IMR-90 (cell line): ENCODE measurements around the gene HMGCLL1. TPM values are rescaled to one million over a fixed set of nuclear protein-coding genes. Genes with fewer than 3 reads are reported as not detected.

Experiments used
- ATAC-seq: fragments of 200-7000 bp; cut with Tn5 transposase; 2 replicates; pipeline ENCODE4 v1.9.1; 2020; ENCODE audit warnings: low read depth, mild to moderate bottlenecking, moderate library complexity
- BruUV-seq: library from RNA; stranded (reverse); fragments of 400-500 nt; replicated peaks from 2 replicates; lab custom pipeline; 2021; lab: Mats Ljungman, UMichigan
- CTCF ChIA-PET: fragments of 300-600 bp; formaldehyde crosslinking; extraction: SDS; loops from one replicate; lab custom pipeline; 2021; ENCODE audit warnings: antibody characterized with exemption; lab: Yijun Ruan, JAX
- POLR2A ChIA-PET: fragments of 300-600 bp; sonication (Branson Sonifier 250); formaldehyde crosslinking; loops from one replicate; lab custom pipeline; 2022; ENCODE audit warnings: antibody characterized with exemption; ENCODE audit not compliant: unreplicated experiment; lab: Charles Lee
- DNase-seq: peaks from one replicate; pipeline ENCODE4 v3.0.0; 2013
- H2AFZ ChIP-seq: replicated peaks from 2 replicates; pipeline ENCODE3; 2013; ENCODE audit warnings: low read length, mild to moderate bottlenecking; ENCODE audit not compliant: poor library complexity
- H2AK5ac ChIP-seq: 2 replicates; pipeline ENCODE4 v1.6.1; 2013; ENCODE audit warnings: low read depth, low read length, inconsistent platforms
- H2AK9ac ChIP-seq: replicated peaks from 2 replicates; pipeline ENCODE3; 2013; ENCODE audit warnings: mild to moderate bottlenecking, low read depth, low read length, moderate library complexity; ENCODE audit not compliant: poor library complexity
- H2BK120ac ChIP-seq: 2 replicates; pipeline ENCODE4 v1.6.1; 2013; ENCODE audit warnings: low read depth, low read length, inconsistent platforms
- H2BK15ac ChIP-seq: 3 replicates; pipeline ENCODE4 v1.6.1; 2013; ENCODE audit warnings: low read depth, low read length, inconsistent platforms
- H2BK20ac ChIP-seq: 2 replicates; pipeline ENCODE4 v1.6.1; 2013; ENCODE audit warnings: low read depth, mild to moderate bottlenecking, inconsistent platforms, low read length, moderate library complexity
- H2BK5ac ChIP-seq: 2 replicates; pipeline ENCODE4 v1.6.1; 2013; ENCODE audit warnings: mild to moderate bottlenecking, low read depth, low read length, inconsistent platforms; ENCODE audit not compliant: poor library complexity, severe bottlenecking
- H3K14ac ChIP-seq: replicated peaks from 2 replicates; pipeline ENCODE4 v1.6.1; 2013; ENCODE audit warnings: low read depth, low read length, inconsistent platforms
- H3K18ac ChIP-seq: 2 replicates; pipeline ENCODE4 v1.6.1; 2013; ENCODE audit warnings: low read depth, low read length, control low read depth
- H3K23ac ChIP-seq: 2 replicates; pipeline ENCODE4 v1.6.1; 2013; ENCODE audit warnings: low read depth, low read length, inconsistent platforms
- H3K27ac ChIP-seq: 2 replicates; pipeline ENCODE4 v1.5.1; 2013; ENCODE audit warnings: mild to moderate bottlenecking, control low read depth, low read length; ENCODE audit not compliant: insufficient read depth
- H3K27me3 ChIP-seq: 2 replicates; pipeline ENCODE4 v1.6.1; 2013; ENCODE audit warnings: low read length; ENCODE audit not compliant: control insufficient read depth, insufficient read depth
- H3K36me3 ChIP-seq: 2 replicates; pipeline ENCODE4 v1.6.1; 2013; ENCODE audit warnings: low read length, mixed read lengths; ENCODE audit not compliant: control insufficient read depth, insufficient read depth
- H3K4ac ChIP-seq: 2 replicates; pipeline ENCODE4 v1.6.1; 2013; ENCODE audit warnings: low read depth, low read length, inconsistent platforms
- H3K4me1 ChIP-seq: 2 replicates; pipeline ENCODE4 v1.6.1; 2013; ENCODE audit warnings: low read length, mixed read lengths; ENCODE audit not compliant: control insufficient read depth, insufficient read depth
- H3K4me2 ChIP-seq: 2 replicates; pipeline ENCODE4 v1.6.1; 2013; ENCODE audit warnings: low read depth, mild to moderate bottlenecking, control low read depth, low read length, moderate library complexity
- H3K4me3 ChIP-seq: 2 replicates; pipeline ENCODE4 v1.5.1; 2013; ENCODE audit warnings: low read depth, mild to moderate bottlenecking, control low read depth, low read length, moderate library complexity; ENCODE audit not compliant: insufficient read depth
- H3K56ac ChIP-seq: 2 replicates; pipeline ENCODE4 v1.6.1; 2013; ENCODE audit warnings: low read length, inconsistent platforms; ENCODE audit not compliant: insufficient read depth; ENCODE audit errors: extremely low read depth
- H3K79me1 ChIP-seq, 2 experiments: 2 replicates each; pipeline ENCODE4 v1.6.1; 2013; ENCODE audit warnings: low read length in 2 of 2, inconsistent platforms in 1 of 2, low read depth in 1 of 2
- H3K9ac ChIP-seq: 2 replicates; pipeline ENCODE4 v1.6.1; 2013; ENCODE audit warnings: low read depth, low read length, control low read depth
- H3K9me1 ChIP-seq: 2 replicates; pipeline ENCODE4 v1.6.1; 2013; ENCODE audit warnings: low read length, inconsistent platforms; ENCODE audit not compliant: insufficient read depth
- H3K9me3 ChIP-seq: 2 replicates; pipeline ENCODE4 v1.6.1; 2013; ENCODE audit warnings: low read length; ENCODE audit not compliant: control insufficient read depth, insufficient read depth
- H4K20me1 ChIP-seq: 2 replicates; pipeline ENCODE4 v1.6.1; 2013; ENCODE audit warnings: low read length, inconsistent platforms; ENCODE audit not compliant: insufficient read depth
- H4K5ac ChIP-seq: 2 replicates; pipeline ENCODE4 v1.6.1; 2013; ENCODE audit warnings: mild to moderate bottlenecking, low read depth, low read length, control low read depth
- H4K8ac ChIP-seq, 2 experiments: 2 replicates each; pipeline ENCODE4 v1.6.1; 2013; ENCODE audit warnings: low read depth in 2 of 2, low read length in 2 of 2, control low read depth in 1 of 2, inconsistent platforms in 1 of 2
- H4K91ac ChIP-seq: 2 replicates; pipeline ENCODE4 v1.6.1; 2013; ENCODE audit warnings: low read depth, low read length, inconsistent platforms; ENCODE audit not compliant: insufficient read depth
- BHLHE40 ChIP-seq: fragments of 150-350 bp; IDR thresholded peaks from 2 replicates; pipeline ENCODE4 v1.6.1; 2016; ENCODE audit warnings: mild to moderate bottlenecking, low read depth, low read length
- CHD1 ChIP-seq: IDR thresholded peaks from 2 replicates; pipeline ENCODE4 v1.6.1; 2012; ENCODE audit warnings: low read depth, low read length, improper control_type of control experiment
- CTCF ChIP-seq: conservative IDR thresholded peaks from 2 replicates; pipeline ENCODE4 v1.5.1; 2012; ENCODE audit warnings: mild to moderate bottlenecking, low read depth, low read length, improper control_type of control experiment
- ELK1 ChIP-seq: fragments of 150-350 bp; IDR thresholded peaks from 2 replicates; pipeline ENCODE4 v1.6.1; 2016; ENCODE audit warnings: low read depth, mild to moderate bottlenecking, low read length, moderate library complexity, borderline replicate concordance
- MAFK ChIP-seq: IDR thresholded peaks from 2 replicates; pipeline ENCODE4 v1.6.1; 2012; ENCODE audit warnings: low read depth, low read length, improper control_type of control experiment
- MXI1 ChIP-seq: IDR thresholded peaks from 2 replicates; pipeline ENCODE4 v1.6.1; 2012; ENCODE audit warnings: low read depth, mild to moderate bottlenecking, low read length, moderate library complexity, borderline replicate concordance
- NFE2L2 ChIP-seq: fragments of 150-350 bp; IDR thresholded peaks from 2 replicates; pipeline ENCODE4 v1.6.1; 2016; ENCODE audit warnings: low read depth, mild to moderate bottlenecking, low read length
- POLR2A ChIP-seq: IDR thresholded peaks from 2 replicates; pipeline ENCODE4 v1.6.1; 2012; ENCODE audit warnings: mild to moderate bottlenecking, low read depth, low read length
- RCOR1 ChIP-seq: IDR thresholded peaks from 2 replicates; pipeline ENCODE4 v1.6.1; 2012; ENCODE audit warnings: mild to moderate bottlenecking, low read length, improper control_type of control experiment; ENCODE audit not compliant: insufficient replicate concordance
- RFX5 ChIP-seq: IDR thresholded peaks from 2 replicates; pipeline ENCODE4 v1.8.0; 2012; ENCODE audit warnings: low read depth, mild to moderate bottlenecking, low read length, moderate library complexity
- USF2 ChIP-seq: fragments of 150-350 bp; IDR thresholded peaks from 2 replicates; pipeline ENCODE4 v1.6.1; 2017; ENCODE audit warnings: mild to moderate bottlenecking, antibody characterized with exemption, low read length, low read depth
- dilution Hi-C: fragments of 300-500 bp; cut with HindIII; formaldehyde crosslinking; loops from one replicate; pipeline ENCODE4 v1.14.3; 2018; ENCODE audit warnings: low sequenced_read_pairs; ENCODE audit not compliant: unreplicated experiment
- in situ Hi-C: fragments of 300-500 bp; cut with MboI; formaldehyde crosslinking; loops from 3 replicates; pipeline ENCODE4 v1.14.3; 2019; ENCODE audit warnings: low sequenced_read_pairs, inconsistent platforms, mixed read lengths
- intact Hi-C: fragments of 100-400 bp; cut with micrococcal nuclease; formaldehyde crosslinking; loops from 2 replicates; pipeline ENCODE4 v1.10.0; 2022
- polyA plus RNA-seq, 3 experiments: library from polyadenylated mRNA; depleted of rRNA; stranded (reverse); fragments of >200 nt; gene quantifications; 2 replicates each; pipeline ENCODE4 v1.2.3, GENCODE V29; 2012; ENCODE audit warnings: low replicate concordance in 1 of 3
- total RNA-seq: library from RNA; depleted of rRNA; stranded (reverse); fragments of >200 nt; gene quantifications from 2 replicates; pipeline ENCODE4 v1.2.3, GENCODE V29; 2012

The HMGCLL1 gene
- total and polyA plus RNA-seq, 2 of the 4 experiments (the other 2 are of a cell fraction), result 0.03 TPM; not detected in 1

- Histone ChIP-seq H3K36me3 (no peaks in the 10 kb centered on the region), H2AK5ac (peak overlapping the region; percentile 13; the same call in 1 of the 2 replicates), H3K79me1 (no peaks in the 10 kb centered on the region), H2BK15ac (peak overlapping the region; percentile 50; the same call in 2 of the 3 replicates), H3K27me3 (no peaks in the 10 kb centered on the region), H4K8ac (peak overlapping the region in 1 of 2 experiments; percentile 67; a peak in 1 of 4 replicates), H2AK9ac (no peak overlapping the region), H3K4me1 (peaks cover 1% of the 10 kb centered on the region), H4K91ac (peak overlapping the region; percentile 70), H3K4me3 (no peak overlapping the region), H3K9me1 (peaks cover 2% of the 10 kb centered on the region; the same call in 1 of the 2 replicates), H3K4ac (peak overlapping the region; percentile 26; the same call in 1 of the 2 replicates), H3K18ac (peak overlapping the region; percentile 34; the same call in 1 of the 2 replicates), H3K14ac (0 out of 2 replicates have a peak overlapping the region, but pooled peaks have one; percentile 33), H4K5ac (no peak overlapping the region; the same call in 1 of the 2 replicates), H3K9ac (no peak overlapping the region), H3K4me2 (no peak overlapping the region), H4K20me1 (no peaks in the 10 kb centered on the region), H2BK20ac (peak overlapping the region; percentile 61), H3K56ac (no peak overlapping the region), H3K27ac (no peak overlapping the region), H2BK120ac (peak overlapping the region; percentile 39; the same call in 1 of the 2 replicates), H3K9me3 (no peaks in the 10 kb centered on the region), H3K23ac (peak overlapping the region; percentile 14; the same call in 1 of the 2 replicates), H2BK5ac (peak overlapping the region; percentile 56), H2AFZ (no peak overlapping the region)
- dilution Hi-C loops (no loop called here), intact Hi-C loops (loop anchor here (10.0 kb wide), 1 partner anchor 1464 kb away; no protein-coding TSS in a partner anchor), in situ Hi-C loops (loop anchor here (10.0 to 25.0 kb wide), 3 partner anchors 436 to 839 kb away; no protein-coding TSS in a partner anchor)
- DNase-seq (peak; percentile 31), ATAC-seq (peak; percentile 78)
- BruUV-seq, result no TSS peak
- ChIA-PET POLR2A (no interaction called here), CTCF (interaction anchor here (1.1 kb wide), 1 partner anchor 172 kb away, joined by 3 read pairs; no protein-coding TSS in a partner anchor)
- no peak for TF ChIP-seq CTCF
- no peak for TF ChIP-seq USF2
- TF ChIP-seq MXI1, result no peak
- no peak for TF ChIP-seq RCOR1
- no peak for TF ChIP-seq MAFK
- TF ChIP-seq ELK1, result no peak
- no peak for TF ChIP-seq POLR2A
- TF ChIP-seq BHLHE40, result no peak
- no peak for TF ChIP-seq RFX5
- TF ChIP-seq CHD1, result no peak
- no peak for TF ChIP-seq NFE2L2
Measured at GRCh38 chr6:55448451-55448850, 130.5 kb downstream of the HMGCLL1 start.
